ENCODE results near the gene PARD3. TPM values are rescaled to one million over a fixed set of nuclear protein-coding genes. Genes with fewer than 3 reads are reported as not detected.
"Not testable (repeated sequence)": the region's sequence is repeated elsewhere in the genome, so short reads cannot be mapped to it uniquely, and the experiment has no call there.

PARD3 gene
- total RNA-seq, 4 donors from 2014 or later, result 42.6 to 63.6 (median 55.2) TPM

- no peak overlapping the region for H3K27ac ChIP-seq
- no peaks in the 10 kb centered on the region for H3K9me3 ChIP-seq
- no peak for DNase-seq (ENCODE audit: low spot score in 2 of 2)
- no peaks in the 10 kb centered on the region for H3K27me3 ChIP-seq
- H3K4me3 ChIP-seq, result no peak overlapping the region
- peaks cover 0 to 26% (median 2%) of the 10 kb centered on the region in 4 donors for H3K4me1 ChIP-seq
- no peaks in the 10 kb centered on the region for H3K36me3 ChIP-seq
- WGBS, 2 donors, result 77 to 84% methylated on average over 3 of the region's 3 CpGs
- TF ChIP-seq EP300 (IDR thresholded peaks at IDR 0.05) (no peak), CTCF (IDR thresholded peaks at IDR 0.05) (no peak), POLR2A (IDR thresholded peaks at IDR 0.05) (no peak)
These were observed 387.2 kb downstream of the PARD3 start for GRCh38 chr10:34427911-34428216.

- H3K4me3 ChIP-seq; H3K27me3 ChIP-seq; H3K9me3 ChIP-seq; H3K27ac ChIP-seq; H3K36me3 ChIP-seq; DNase-seq (ENCODE audit: low spot score in 2 of 2): not testable (repeated sequence)
- peaks cover 0 to 21% (median 0%) of the 10 kb centered on the region in 4 donors for H3K4me1 ChIP-seq
- 77 to 87% methylated on average over 20 of the region's 20 CpGs for WGBS, 2 donors
These were observed 387.8 kb downstream of the PARD3 start for GRCh38 chr10:34427158-34427910.

GRCh38 chr10:34426538-34427157 lies 388.4 kb downstream of the PARD3 start:
- WGBS, 2 donors, result 93 to 95% methylated on average over 7 of the region's 7 CpGs
- not testable (repeated sequence) for H3K27ac ChIP-seq; H3K4me3 ChIP-seq; DNase-seq (ENCODE audit: low spot score in 2 of 2); H3K9me3 ChIP-seq; H3K27me3 ChIP-seq; H3K36me3 ChIP-seq
- peaks cover 0 to 19% (median 0%) of the 10 kb centered on the region in 4 donors for H3K4me1 ChIP-seq

- DNase-seq (ENCODE audit: low spot score in 2 of 2), result no peak
- Histone ChIP-seq H3K27me3 (no peaks in the 10 kb centered on the region), H3K9me3 (no peaks in the 10 kb centered on the region), H3K4me3 (no peak overlapping the region), H3K27ac (no peak overlapping the region), H3K4me1 (peaks cover 0 to 19% (median 0%) of the 10 kb centered on the region in 4 donors), H3K36me3 (no peaks in the 10 kb centered on the region)
- WGBS, 2 donors, result 62 to 65% methylated on average over 3 of the region's 3 CpGs
- no peak for TF ChIP-seq CTCF (IDR thresholded peaks at IDR 0.05)
- TF ChIP-seq EP300 (IDR thresholded peaks at IDR 0.05), result no peak
- no peak for TF ChIP-seq POLR2A (IDR thresholded peaks at IDR 0.05)
These were observed 389.1 kb downstream of the PARD3 start for GRCh38 chr10:34426041-34426440.

GRCh38 chr10:34423673-34424625 lies 391.1 kb downstream of the PARD3 start:
- H3K4me3 ChIP-seq, result no peak overlapping the region
- TF ChIP-seq CTCF (IDR thresholded peaks at IDR 0.05) (no peak), EP300 (IDR thresholded peaks at IDR 0.05) (no peak), POLR2A (IDR thresholded peaks at IDR 0.05) (no peak)
- H3K27ac ChIP-seq, result no peak overlapping the region
- no peak for DNase-seq (ENCODE audit: low spot score in 2 of 2)
- H3K4me1 ChIP-seq, result peaks cover 0 to 17% (median 0%) of the 10 kb centered on the region in 4 donors
- H3K36me3 ChIP-seq, result no peaks in the 10 kb centered on the region
- no peaks in the 10 kb centered on the region for H3K27me3 ChIP-seq
- 60 to 61% methylated on average over 5 of the region's 5 CpGs for WGBS, 2 donors
- no peaks in the 10 kb centered on the region for H3K9me3 ChIP-seq
